Measurements from ENCODE around the gene CNTNAP2. TPM values are rescaled to one million over a fixed set of nuclear protein-coding genes. Genes with fewer than 3 reads are reported as not detected.

CNTNAP2 gene
- total and polyA plus RNA-seq, 2 experiments from 2014 or later = not detected

GRCh38 chr7:148261996-148262688 is 2145.5 kb downstream of the CNTNAP2 start:
- H3K9me2 ChIP-seq (ENCODE audit: insufficient read depth) = no peaks in the 10 kb centered on the region
- no peaks in the 10 kb centered on the region for H3K79me2 ChIP-seq (ENCODE audit: insufficient read depth)
- 0 out of 2 replicates have a peak overlapping the region, but pooled peaks have one; percentile 60 for H2AFZ ChIP-seq
- 31 to 33% methylated on average over 12 of the region's 12 CpGs for WGBS, 2 experiments (ENCODE audit: low coverage in 1 of 2, low lambda C conversion rate in 2 of 2, missing lambda C conversion rate in 2 of 2)
- no peaks in the 10 kb centered on the region for H3K27me3 ChIP-seq (replicated peaks; ENCODE audit: insufficient read depth)
- H3K27ac ChIP-seq = no peak overlapping the region
- no peak for TF ChIP-seq EZH2 (IDR thresholded peaks at IDR 0.05; ENCODE audit: insufficient read depth, poor library complexity, severe bottlenecking)
- TF ChIP-seq EZH2phosphoT487 (IDR thresholded peaks at IDR 0.05; ENCODE audit: insufficient read depth, low read depth) = no peak
- DNase-seq = no peak
- in situ Hi-C loops (cut with MboI) = loop anchor here (25.0 kb wide), 1 partner anchor 700 kb away; no protein-coding TSS in a partner anchor
- no peaks in the 10 kb centered on the region for H3F3A ChIP-seq (ENCODE audit: insufficient read depth)
- H3K4me3 ChIP-seq = no peak overlapping the region
- no peaks in the 10 kb centered on the region for H3K4me1 ChIP-seq (ENCODE audit: insufficient read depth)
- H3K4me2 ChIP-seq (ENCODE audit: unreplicated experiment) = no peak overlapping the region
- H3K9ac ChIP-seq = no peak overlapping the region
- H4K20me1 ChIP-seq (ENCODE audit: insufficient read depth) = no peaks in the 10 kb centered on the region
- no peaks in the 10 kb centered on the region for H3K9me3 ChIP-seq (ENCODE audit: low read depth)
- H3K36me3 ChIP-seq (ENCODE audit: low read depth) = no peaks in the 10 kb centered on the region

DNA sequence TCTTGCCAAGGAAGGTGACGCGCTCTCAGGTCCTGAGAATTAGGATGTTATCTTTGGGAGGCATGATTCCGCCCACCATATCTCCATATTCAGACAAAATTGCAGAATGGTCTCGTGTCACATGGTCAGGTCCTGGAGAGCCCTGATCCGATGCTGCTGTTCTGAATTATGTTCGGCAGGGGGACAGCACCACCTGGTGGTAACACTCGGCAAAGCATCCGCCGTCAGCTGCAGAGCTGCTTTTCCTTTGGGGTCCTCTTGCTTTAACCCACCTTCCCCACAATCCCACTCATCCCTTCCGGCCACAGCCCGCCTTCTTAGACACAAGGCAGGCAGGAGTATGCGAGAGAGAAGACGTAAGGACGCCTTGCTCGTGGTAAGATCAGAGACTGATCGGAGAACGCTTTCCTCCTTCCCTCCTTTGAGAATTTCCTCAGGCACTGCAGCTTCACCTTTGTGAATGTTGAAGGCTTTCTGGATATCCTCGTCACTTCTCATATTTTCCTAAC is 2146.2 kb downstream of the CNTNAP2 start:
- Histone ChIP-seq H2AFZ (peak overlapping the region; percentile 60), H3K4me1 (ENCODE audit: insufficient read depth) (no peaks in the 10 kb centered on the region)

GRCh38 chr7:148264933-148265557 is 2148.4 kb downstream of the CNTNAP2 start:
- H3K4me3 ChIP-seq = no peak overlapping the region
- TF ChIP-seq EZH2 (IDR thresholded peaks at IDR 0.05; ENCODE audit: insufficient read depth, poor library complexity, severe bottlenecking) (no peak), EZH2phosphoT487 (IDR thresholded peaks at IDR 0.05; ENCODE audit: insufficient read depth, low read depth) (no peak)
- no peaks in the 10 kb centered on the region for H3K79me2 ChIP-seq (ENCODE audit: insufficient read depth)
- no peaks in the 10 kb centered on the region for H3K4me1 ChIP-seq (ENCODE audit: insufficient read depth)
- H3K9me2 ChIP-seq (ENCODE audit: insufficient read depth) = no peaks in the 10 kb centered on the region
- H2AFZ ChIP-seq = no peak overlapping the region
- no peak overlapping the region for H3K9ac ChIP-seq
- no peaks in the 10 kb centered on the region for H3F3A ChIP-seq (ENCODE audit: insufficient read depth)
- peak; percentile 63 for DNase-seq
- 39 to 41% methylated on average over 7 of the region's 7 CpGs for WGBS, 2 experiments (ENCODE audit: low coverage in 1 of 2, low lambda C conversion rate in 2 of 2, missing lambda C conversion rate in 2 of 2)
- H3K36me3 ChIP-seq (ENCODE audit: low read depth) = no peaks in the 10 kb centered on the region
- H3K4me2 ChIP-seq (ENCODE audit: unreplicated experiment) = no peak overlapping the region
- H3K27ac ChIP-seq = no peak overlapping the region
- H3K27me3 ChIP-seq (replicated peaks; ENCODE audit: insufficient read depth) = no peaks in the 10 kb centered on the region
- H4K20me1 ChIP-seq (ENCODE audit: insufficient read depth) = no peaks in the 10 kb centered on the region
- in situ Hi-C loops (cut with MboI) = loop anchor here (25.0 kb wide), 1 partner anchor 697 kb away; no protein-coding TSS in a partner anchor
- H3K9me3 ChIP-seq (ENCODE audit: low read depth) = no peaks in the 10 kb centered on the region

More for the DNA sequence above, 2146.2 kb downstream of the CNTNAP2 start:
- no peaks in the 10 kb centered on the region for H3F3A ChIP-seq (ENCODE audit: insufficient read depth)
- no peaks in the 10 kb centered on the region for H3K27me3 ChIP-seq (replicated peaks; ENCODE audit: insufficient read depth)
- TF ChIP-seq EZH2phosphoT487 (IDR thresholded peaks at IDR 0.05; ENCODE audit: insufficient read depth, low read depth) = no peak
- no peak for TF ChIP-seq EZH2 (IDR thresholded peaks at IDR 0.05; ENCODE audit: insufficient read depth, poor library complexity, severe bottlenecking)
- peak; percentile 57 for DNase-seq
- no peaks in the 10 kb centered on the region for H3K36me3 ChIP-seq (ENCODE audit: low read depth)
- 1 to 3% methylated on average over 18 of the region's 18 CpGs for WGBS, 2 experiments (ENCODE audit: low coverage in 1 of 2, low lambda C conversion rate in 2 of 2, missing lambda C conversion rate in 2 of 2)
- in situ Hi-C loops (cut with MboI) = loop anchor here (25.0 kb wide), 1 partner anchor 700 kb away; no protein-coding TSS in a partner anchor
- no peaks in the 10 kb centered on the region for H4K20me1 ChIP-seq (ENCODE audit: insufficient read depth)
- H3K27ac ChIP-seq = no peak overlapping the region
- peak overlapping the region; percentile 57; the same call in 1 of the 2 replicates for H3K4me3 ChIP-seq
- no peaks in the 10 kb centered on the region for H3K9me3 ChIP-seq (ENCODE audit: low read depth)
- H3K9ac ChIP-seq = no peak overlapping the region
- no peaks in the 10 kb centered on the region for H3K9me2 ChIP-seq (ENCODE audit: insufficient read depth)
- no peaks in the 10 kb centered on the region for H3K79me2 ChIP-seq (ENCODE audit: insufficient read depth)
- peak overlapping the region; percentile 43 for H3K4me2 ChIP-seq (ENCODE audit: unreplicated experiment)

DNA sequence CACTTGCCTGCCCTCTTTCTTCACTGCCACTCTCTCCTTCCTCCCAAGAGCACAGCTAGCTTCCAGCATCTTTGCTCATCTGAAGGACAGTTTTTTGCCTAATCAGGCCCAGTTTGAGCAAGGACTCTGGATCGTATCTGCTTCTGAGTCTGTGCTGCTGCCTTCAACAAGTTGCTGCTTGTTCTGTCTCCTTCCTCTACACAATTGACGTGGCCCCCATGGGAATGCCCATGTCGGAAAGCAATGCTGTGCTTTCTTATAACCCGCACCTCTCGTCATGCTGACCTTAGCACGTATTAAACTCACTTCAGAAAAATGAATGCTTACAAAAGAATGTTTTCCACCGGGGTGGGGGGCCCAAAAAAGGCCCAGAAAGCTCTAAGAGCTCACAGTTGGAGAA is 2149.3 kb downstream of the CNTNAP2 start:
- Histone ChIP-seq H4K20me1 (ENCODE audit: insufficient read depth) (no peaks in the 10 kb centered on the region), H3F3A (ENCODE audit: insufficient read depth) (no peaks in the 10 kb centered on the region), H3K79me2 (ENCODE audit: insufficient read depth) (no peaks in the 10 kb centered on the region), H3K9ac (no peak overlapping the region), H3K4me2 (ENCODE audit: unreplicated experiment) (no peak overlapping the region), H3K27me3 (replicated peaks; ENCODE audit: insufficient read depth) (no peaks in the 10 kb centered on the region), H3K9me3 (ENCODE audit: low read depth) (no peaks in the 10 kb centered on the region), H3K36me3 (ENCODE audit: low read depth) (no peaks in the 10 kb centered on the region), H3K9me2 (ENCODE audit: insufficient read depth) (no peaks in the 10 kb centered on the region), H3K27ac (no peak overlapping the region), H3K4me1 (ENCODE audit: insufficient read depth) (no peaks in the 10 kb centered on the region), H3K4me3 (no peak overlapping the region), H2AFZ (no peak overlapping the region)
- in situ Hi-C loops (cut with MboI) = loop anchor here (25.0 kb wide), 1 partner anchor 696 kb away; no protein-coding TSS in a partner anchor
- no peak for TF ChIP-seq EZH2phosphoT487 (IDR thresholded peaks at IDR 0.05; ENCODE audit: insufficient read depth, low read depth)
- TF ChIP-seq EZH2 (IDR thresholded peaks at IDR 0.05; ENCODE audit: insufficient read depth, poor library complexity, severe bottlenecking) = no peak
- DNase-seq = no peak
- 45 to 52% methylated on average over 7 of the region's 7 CpGs for WGBS, 2 experiments (ENCODE audit: low coverage in 1 of 2, low lambda C conversion rate in 2 of 2, missing lambda C conversion rate in 2 of 2)

All from GM23248 (cell line).